Measurements from ENCODE around the gene SPTLC2.

GRCh38 chr14:77559381-77559780 is 57.1 kb downstream of the SPTLC2 start:
- TF ChIP-seq JUND (CRISPR knock-in tag; IDR thresholded peaks at IDR 0.05) (no peak), PAX8 (CRISPR knock-in tag; IDR thresholded peaks at IDR 0.05; ENCODE audit: borderline replicate concordance) (no peak), ZFP90 (CRISPR knock-in tag; IDR thresholded peaks at IDR 0.05; ENCODE audit: borderline replicate concordance) (no peak), SALL2 (CRISPR knock-in tag; IDR thresholded peaks at IDR 0.05) (no peak), ZNF44 (CRISPR knock-in tag; IDR thresholded peaks at IDR 0.05) (no peak), ZNF841 (CRISPR knock-in tag; IDR thresholded peaks at IDR 0.05; ENCODE audit: borderline replicate concordance) (no peak)
